PC-3 (cell line): ENCODE measurements around the gene SRPX.

ENCODE experiments used
- EZH2 ChIP-seq: fragments of 300-600 bp; sonication (generic); IDR thresholded peaks from one replicate; pipeline ENCODE4 v1.6.1; 2017; ENCODE audit warnings: antibody characterized with exemption, mild to moderate bottlenecking, low read length; ENCODE audit not compliant: unreplicated experiment
- EZH2phosphoT487 ChIP-seq: fragments of 300-600 bp; sonication (generic); IDR thresholded peaks from 2 replicates; pipeline ENCODE4 v1.6.1; 2018; ENCODE audit warnings: mild to moderate bottlenecking, antibody characterized with exemption, low read length, borderline replicate concordance
- TF ChIP-seq, protein P1 (sequence below): fragments of 300-600 bp; sonication (generic); conservative IDR thresholded peaks from 2 replicates; pipeline ENCODE4 v1.5.1; 2017; ENCODE audit warnings: antibody characterized with exemption, low read depth, mild to moderate bottlenecking, low read length

GRCh38 chrX:38268011-38268410 is 47.3 kb upstream of the SRPX start:
- TF ChIP-seq EZH2phosphoT487 = no peak
- TF ChIP-seq, protein P1, sequence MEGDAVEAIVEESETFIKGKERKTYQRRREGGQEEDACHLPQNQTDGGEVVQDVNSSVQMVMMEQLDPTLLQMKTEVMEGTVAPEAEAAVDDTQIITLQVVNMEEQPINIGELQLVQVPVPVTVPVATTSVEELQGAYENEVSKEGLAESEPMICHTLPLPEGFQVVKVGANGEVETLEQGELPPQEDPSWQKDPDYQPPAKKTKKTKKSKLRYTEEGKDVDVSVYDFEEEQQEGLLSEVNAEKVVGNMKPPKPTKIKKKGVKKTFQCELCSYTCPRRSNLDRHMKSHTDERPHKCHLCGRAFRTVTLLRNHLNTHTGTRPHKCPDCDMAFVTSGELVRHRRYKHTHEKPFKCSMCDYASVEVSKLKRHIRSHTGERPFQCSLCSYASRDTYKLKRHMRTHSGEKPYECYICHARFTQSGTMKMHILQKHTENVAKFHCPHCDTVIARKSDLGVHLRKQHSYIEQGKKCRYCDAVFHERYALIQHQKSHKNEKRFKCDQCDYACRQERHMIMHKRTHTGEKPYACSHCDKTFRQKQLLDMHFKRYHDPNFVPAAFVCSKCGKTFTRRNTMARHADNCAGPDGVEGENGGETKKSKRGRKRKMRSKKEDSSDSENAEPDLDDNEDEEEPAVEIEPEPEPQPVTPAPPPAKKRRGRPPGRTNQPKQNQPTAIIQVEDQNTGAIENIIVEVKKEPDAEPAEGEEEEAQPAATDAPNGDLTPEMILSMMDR = no peak
- TF ChIP-seq EZH2 = no peak
